Loucy (cell line): ENCODE measurements around the gene DOCK9.

Experiments used
- EZH2phosphoT487 ChIP-seq: fragments of 200-600 bp; IDR thresholded peaks from 2 replicates; pipeline ENCODE4 v1.6.1; 2018; ENCODE audit warnings: antibody characterized with exemption, mild to moderate bottlenecking, moderate library complexity, borderline replicate concordance
- TF ChIP-seq, protein P1 (sequence below): fragments of 200-600 bp; sonication (generic); conservative IDR thresholded peaks from 2 replicates; pipeline ENCODE4 v1.5.1; 2014; ENCODE audit warnings: mild to moderate bottlenecking, antibody characterized with exemption, low read length

DNA sequence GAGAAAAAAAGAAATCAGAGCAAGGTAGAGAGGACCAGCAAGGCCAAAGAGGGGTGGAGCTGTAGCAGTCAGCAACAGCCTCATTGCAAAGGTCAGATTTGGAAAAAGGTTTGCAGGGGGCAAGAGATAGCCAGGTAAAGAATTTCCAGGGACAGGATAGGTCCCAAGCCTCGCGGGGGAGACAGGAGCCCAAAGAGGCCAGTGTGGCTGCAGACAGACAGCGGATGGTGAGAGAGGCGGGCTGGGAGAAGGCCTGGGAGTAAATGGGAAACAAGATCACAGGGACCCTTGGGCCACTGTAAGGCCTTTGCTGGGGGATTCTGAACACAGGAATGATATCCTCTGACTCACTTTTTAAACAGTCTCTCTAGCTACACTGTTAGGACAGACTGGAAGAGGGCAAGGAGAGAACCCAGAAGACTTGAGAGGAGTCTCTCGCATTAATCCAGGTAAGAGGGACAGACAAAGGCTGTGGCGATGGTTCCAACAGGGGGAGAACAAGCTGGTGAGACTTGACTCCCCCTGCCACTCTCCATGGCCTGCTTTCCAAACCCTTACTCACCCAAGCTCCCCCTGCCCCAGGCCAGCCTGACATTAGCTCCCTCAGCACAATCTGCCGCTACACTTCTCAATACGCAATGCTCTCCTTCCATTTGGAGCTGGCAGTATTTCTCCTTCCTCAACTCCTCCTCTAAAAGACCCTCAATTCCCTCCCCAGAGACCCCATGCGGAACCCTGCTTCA lies 31.8 kb downstream of the DOCK9 start:
- TF ChIP-seq, protein P1, sequence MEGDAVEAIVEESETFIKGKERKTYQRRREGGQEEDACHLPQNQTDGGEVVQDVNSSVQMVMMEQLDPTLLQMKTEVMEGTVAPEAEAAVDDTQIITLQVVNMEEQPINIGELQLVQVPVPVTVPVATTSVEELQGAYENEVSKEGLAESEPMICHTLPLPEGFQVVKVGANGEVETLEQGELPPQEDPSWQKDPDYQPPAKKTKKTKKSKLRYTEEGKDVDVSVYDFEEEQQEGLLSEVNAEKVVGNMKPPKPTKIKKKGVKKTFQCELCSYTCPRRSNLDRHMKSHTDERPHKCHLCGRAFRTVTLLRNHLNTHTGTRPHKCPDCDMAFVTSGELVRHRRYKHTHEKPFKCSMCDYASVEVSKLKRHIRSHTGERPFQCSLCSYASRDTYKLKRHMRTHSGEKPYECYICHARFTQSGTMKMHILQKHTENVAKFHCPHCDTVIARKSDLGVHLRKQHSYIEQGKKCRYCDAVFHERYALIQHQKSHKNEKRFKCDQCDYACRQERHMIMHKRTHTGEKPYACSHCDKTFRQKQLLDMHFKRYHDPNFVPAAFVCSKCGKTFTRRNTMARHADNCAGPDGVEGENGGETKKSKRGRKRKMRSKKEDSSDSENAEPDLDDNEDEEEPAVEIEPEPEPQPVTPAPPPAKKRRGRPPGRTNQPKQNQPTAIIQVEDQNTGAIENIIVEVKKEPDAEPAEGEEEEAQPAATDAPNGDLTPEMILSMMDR: no peak
- TF ChIP-seq EZH2phosphoT487: no peak
